Heart right ventricle (tissue), 16 donors: ENCODE results near the gene ZBTB22. TPM values are rescaled to one million over a fixed set of nuclear protein-coding genes. Genes with fewer than 3 reads are reported as not detected.

Experiments
- ATAC-seq, 8 donors: fragments of 200-7000 bp; cut with Tn5 transposase; one replicate each; pipeline ENCODE4 v1.9.1; 2020; ENCODE audit warnings: mild to moderate bottlenecking in 8 of 8, moderate library complexity in 8 of 8, moderate number of reproducible peaks in 1 of 8
- DNase-seq, 2 donors: peaks; one replicate each; pipeline ENCODE4 v3.0.0-alpha.2; 2020
- H3K27ac ChIP-seq, 10 donors: fragments of 200-600 bp; sonication (generic) in 2 of 10; one replicate each; pipeline versions ENCODE4 v1.5.0 to v1.8.0; 2020 to 2022; ENCODE audit warnings: mild to moderate bottlenecking in 3 of 10
- H3K27me3 ChIP-seq, 7 donors: fragments of 200-600 bp; one replicate each; pipeline ENCODE4 v1.8.0; 2021 to 2022; ENCODE audit warnings: mild to moderate bottlenecking in 2 of 7
- H3K36me3 ChIP-seq, 9 donors: fragments of 200-600 bp; sonication (generic) in 1 of 9; one replicate each; pipeline versions ENCODE4 v1.5.0 to v1.8.0; 2020 to 2022; ENCODE audit warnings: mild to moderate bottlenecking in 2 of 9
- H3K4me1 ChIP-seq, 9 donors: fragments of 200-600 bp; sonication (generic) in 1 of 9; one replicate each; pipeline versions ENCODE4 v1.5.0 to v1.8.0; 2020 to 2022; ENCODE audit warnings: mild to moderate bottlenecking in 4 of 9
- H3K4me3 ChIP-seq, 10 donors: fragments of 200-600 bp; sonication (generic) in 2 of 10; one replicate each; pipeline versions ENCODE4 v1.5.0 to v1.8.0; 2020 to 2022; ENCODE audit warnings: mild to moderate bottlenecking in 7 of 10, moderate library complexity in 2 of 10
- H3K9me3 ChIP-seq, 11 donors: fragments of 200-600 bp in 10 of 11; sonication (generic) in 2 of 11; one replicate each; pipeline versions ENCODE4 v1.5.0 to v1.8.0; 2013 to 2022; ENCODE audit warnings: mild to moderate bottlenecking in 2 of 11, control low read depth in 1 of 11, moderate library complexity in 1 of 11
- CTCF ChIP-seq, 9 donors: fragments of 200-600 bp; sonication (generic) in 2 of 9; IDR thresholded peaks; one replicate each; pipeline versions ENCODE4 v1.5.0 to v1.8.0; 2021 to 2022; ENCODE audit warnings: antibody characterized with exemption in 9 of 9, mild to moderate bottlenecking in 5 of 9, moderate library complexity in 1 of 9
- WGBS, 2 donors: extraction: QIAGEN DNeasy Blood & Tissue Kit; methylation state at CpG; one replicate each; pipeline ENCODE4 v1.1.7; 2013; ENCODE audit warnings: inconsistent platforms in 1 of 2; 5-methylcytosine and 5-hydroxymethylcytosine counted together
- intact Hi-C, 10 donors: fragments of 100-400 bp; cut with DNase I; formaldehyde crosslinking; loops; one replicate each; pipeline versions ENCODE4 v1.11.1 to v1.14.2; 2022
- polyA plus RNA-seq, 2 donors: library from polyadenylated mRNA; stranded (reverse); fragments of 200-250 nt; gene quantifications; one replicate each; pipeline ENCODE4 v1.2.3, GENCODE V29; 2013
- total RNA-seq, 10 donors: library from RNA; stranded (reverse); fragmentation: NEBNext Ultra II Directional in 3 of 10; extraction: Animal tissue kit (Norgen Biotek cat#: 25700) in 3 of 10; gene quantifications; one replicate each; pipeline versions ENCODE4 v1.2.1 to v1.2.4, GENCODE V29; 2021 to 2023
- donor health status: Arrhythmogenic right ventricular cardiomyopathy.
- donor health status: ischemic (EF 13 %, LVEDD 7.1; RV severe dilation, severe dysfunction).
- donor health status: healthy with polysubstance abuse.
- donor health status: DM: no; HTN: yes; CAD: no.
- donor health status: DM: no; HTN: no; CAD: no.
- donor health status: ischemic (EF 25% LVEDD 6.9; RV normal size, moderate dysfunction).
- donor health status: ischemic (EF 25% LVEDD 5.7; RV mildly dilated, moderate dysfunction).
- donor health status: healthy.
- donor health status: DM: yes; HTN: yes; CAD: no.
- donor health status: Ischemic cardiomyopathy.
- donor health status: ischemic (EF 35%, LVEDD 5.7; RV mildly dilated, moderate dysfunction).
- donor health status: nonischemic (EF 11% LVEDD 7.7; RV severe dilation, severe dysfunction).
- donor health status: DM: yes; HTN: yes; CAD: no.
- donor health status: PGD.
- donor health status: ischemic (EF 29% LVEDD 5.4; RV normal size, mild dysfunction).
- donor health status: nonischemic (EF 23%, LVEDD 6.1; RV moderate dilation, normal function).

The ZBTB22 gene
- total and polyA plus RNA-seq, 12 donors = 4.7 to 19.8 (median 13.9) TPM

GRCh38 chr6:33336495-33336894 is 19.0 kb upstream of the ZBTB22 start:
- H3K9me3 ChIP-seq = no peaks in the 10 kb centered on the region
- no peaks in the 10 kb centered on the region for H3K36me3 ChIP-seq
- no peak overlapping the region for H3K4me3 ChIP-seq
- no peak for ATAC-seq
- H3K4me1 ChIP-seq = no peaks in the 10 kb centered on the region
- no peaks in the 10 kb centered on the region for H3K27me3 ChIP-seq
- WGBS, 2 donors = 83 to 84% methylated on average over 3 of the region's 3 CpGs
- intact Hi-C loops = no loop called here
- H3K27ac ChIP-seq = no peak overlapping the region
- no peak for TF ChIP-seq CTCF (IDR thresholded peaks at IDR 0.05)
- no peak for DNase-seq

- 75 to 77% methylated on average over 4 of the region's 4 CpGs for WGBS, 2 donors
- no peak for TF ChIP-seq CTCF (IDR thresholded peaks at IDR 0.05)
- H3K36me3 ChIP-seq = no peaks in the 10 kb centered on the region
- H3K4me1 ChIP-seq = no peaks in the 10 kb centered on the region
- no peaks in the 10 kb centered on the region for H3K9me3 ChIP-seq
- no peak overlapping the region for H3K4me3 ChIP-seq
- no peak for ATAC-seq
- DNase-seq = no peak
- H3K27me3 ChIP-seq = no peaks in the 10 kb centered on the region
- H3K27ac ChIP-seq = no peak overlapping the region
- intact Hi-C loops = no loop called here
Measured at GRCh38 chr6:33335916-33336315, 18.4 kb upstream of the ZBTB22 start.

DNA sequence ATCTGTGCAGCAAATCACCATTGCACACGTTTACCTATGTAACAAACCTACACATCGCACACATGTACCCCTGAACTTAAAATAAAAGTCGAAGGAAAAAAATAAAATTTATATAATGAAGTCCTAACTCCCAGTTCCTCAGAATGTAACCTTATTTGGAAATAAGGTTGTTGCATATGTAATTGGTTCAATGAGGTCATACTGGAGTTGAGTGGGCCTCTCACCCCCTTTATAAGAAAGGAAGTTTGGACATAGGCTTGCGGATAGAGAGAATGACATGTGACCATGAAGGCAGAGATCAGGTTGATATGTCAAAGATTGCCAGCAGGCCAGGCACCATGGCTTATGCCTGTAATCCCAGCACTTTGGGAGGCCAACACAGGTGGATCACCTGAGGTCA is 16.1 kb upstream of the ZBTB22 start:
- Histone ChIP-seq H3K4me1 (no peaks in the 10 kb centered on the region), H3K4me3 (no peak overlapping the region), H3K9me3 (no peaks in the 10 kb centered on the region), H3K36me3 (no peaks in the 10 kb centered on the region), H3K27me3 (no peaks in the 10 kb centered on the region), H3K27ac (no peak overlapping the region)
- ATAC-seq (no peak), DNase-seq (no peak)
- WGBS, 2 donors = 89% methylated on average over 4 of the region's 4 CpGs
- TF ChIP-seq CTCF (IDR thresholded peaks at IDR 0.05) = no peak
- intact Hi-C loops = no loop called here

GRCh38 chr6:33330736-33331135 is 13.2 kb upstream of the ZBTB22 start:
- H3K36me3 ChIP-seq = no peaks in the 10 kb centered on the region
- no peaks in the 10 kb centered on the region for H3K9me3 ChIP-seq
- ATAC-seq (no peak), DNase-seq (no peak)
- WGBS, 2 donors = 87 to 88% methylated on average over 10 of the region's 10 CpGs
- H3K27me3 ChIP-seq = no peaks in the 10 kb centered on the region
- no peak for TF ChIP-seq CTCF (IDR thresholded peaks at IDR 0.05)
- H3K4me1 ChIP-seq = no peaks in the 10 kb centered on the region
- H3K4me3 ChIP-seq = no peak overlapping the region
- no peak overlapping the region for H3K27ac ChIP-seq
- intact Hi-C loops = no loop called here

GRCh38 chr6:33329058-33329457 is 11.5 kb upstream of the ZBTB22 start:
- DNase-seq = no peak
- H3K36me3 ChIP-seq = no peaks in the 10 kb centered on the region
- intact Hi-C loops = no loop called here
- no peak for ATAC-seq
- peaks cover 0 to 5% (median 1%) of the 10 kb centered on the region in 9 donors for H3K4me1 ChIP-seq
- WGBS, 2 donors = 20 to 26% methylated on average over 5 of the region's 5 CpGs
- H3K27ac ChIP-seq = no peak overlapping the region
- no peaks in the 10 kb centered on the region for H3K27me3 ChIP-seq
- H3K4me3 ChIP-seq = no peak overlapping the region
- no peaks in the 10 kb centered on the region for H3K9me3 ChIP-seq
- no peak for TF ChIP-seq CTCF (IDR thresholded peaks at IDR 0.05)
